HepG2 (cell line): ENCODE results near the gene GALK2.

Source experiments
- CTCF ChIP-seq: sonication (generic); formaldehyde crosslinking; IDR thresholded peaks from 2 replicates; pipeline ENCODE4 v1.5.0; 2020; ENCODE audit warnings: mild to moderate bottlenecking, missing genetic modification reagents, moderate library complexity
- DBP ChIP-seq: sonication (generic); formaldehyde crosslinking; IDR thresholded peaks from 2 replicates; pipeline ENCODE4 v1.4.0; 2020; ENCODE audit warnings: missing genetic modification reagents; ENCODE audit errors: not compliant biosample characterization
- HNRNPLL ChIP-seq: fragments of 200-400 bp; formaldehyde crosslinking; IDR thresholded peaks from 2 replicates; pipeline ENCODE4 v1.6.1; 2017; ENCODE audit warnings: mild to moderate bottlenecking, low read depth, low read length; ENCODE audit not compliant: poor library complexity, severe bottlenecking
- JUND ChIP-seq: sonication (generic); formaldehyde crosslinking; IDR thresholded peaks from 2 replicates; pipeline ENCODE4 v1.8.0; 2022; ENCODE audit warnings: mild to moderate bottlenecking, missing genetic modification reagents
- NFRKB ChIP-seq: fragments of 450-650 bp; IDR thresholded peaks from 2 replicates; pipeline ENCODE4 v1.6.1; 2017
- POLR2A ChIP-seq, 2 experiments: IDR thresholded peaks; 2 replicates each; pipeline ENCODE4 v1.6.1; 2011; ENCODE audit warnings: low read depth in 2 of 2, low read length in 2 of 2, mild to moderate bottlenecking in 1 of 2, moderate library complexity in 1 of 2; ENCODE audit not compliant: insufficient read depth in 1 of 2
- SP1 ChIP-seq, 2 experiments: fragments of 450-650 bp in 1 of 2; sonication (generic) in 1 of 2; formaldehyde crosslinking in 1 of 2; IDR thresholded peaks; 2 replicates each; pipeline versions ENCODE4 v1.4.0 to v1.6.1; 2016 to 2020; ENCODE audit warnings: missing genetic modification reagents in 1 of 2
- SRF ChIP-seq: IDR thresholded peaks from 2 replicates; pipeline ENCODE4 v1.6.1; 2011; ENCODE audit warnings: mild to moderate bottlenecking, low read depth, low read length, moderate library complexity
- SRSF1 ChIP-seq: fragments of 200-400 bp; formaldehyde crosslinking; optimal IDR thresholded peaks from 2 replicates; pipeline ENCODE3; 2017; ENCODE audit warnings: mild to moderate bottlenecking, low read depth, low read length, moderate library complexity
- ZNF407 ChIP-seq: sonication (generic); formaldehyde crosslinking; IDR thresholded peaks from one replicate; pipeline ENCODE4 v1.5.1; 2020; ENCODE audit warnings: mild to moderate bottlenecking, missing genetic modification reagents; ENCODE audit errors: not compliant biosample characterization

GRCh38 chr15:49151831-49152230 lies 18.2 kb upstream of the GALK2 start:
- TF ChIP-seq HNRNPLL (no peak), DBP (CRISPR knock-in tag) (no peak), NFRKB (no peak), SRSF1 (no peak), ZNF407 (CRISPR knock-in tag) (no peak), JUND (CRISPR knock-in tag) (no peak), CTCF (no peak), SP1 (IDR thresholded peaks at IDR 0.05) (no peak), SP1 (CRISPR knock-in tag; IDR thresholded peaks at IDR 0.05) (no peak), POLR2A (IDR thresholded peaks at IDR 0.05; ENCODE audit: insufficient read depth in 1 of 2, low read depth in 2 of 2, low read length in 2 of 2) (no peak), SRF (no peak)
